ES-I3 (cell line): ENCODE measurements around the gene SYT14.
"Not testable (repeated sequence)": the region's sequence is repeated elsewhere in the genome, so short reads cannot be mapped to it uniquely, and the experiment has no call there.

Experiments used
- H3K36me3 ChIP-seq: 2 replicates; pipeline ENCODE4 v1.6.1; 2013; ENCODE audit warnings: mild to moderate bottlenecking, low read length, control low read depth, moderate library complexity; ENCODE audit not compliant: insufficient read depth
- H3K4me1 ChIP-seq: 2 replicates; pipeline ENCODE4 v1.6.1; 2013; ENCODE audit warnings: mild to moderate bottlenecking, control low read depth, low read length; ENCODE audit not compliant: insufficient read depth
- H3K9ac ChIP-seq: 2 replicates; pipeline ENCODE4 v1.6.1; 2013; ENCODE audit warnings: low read depth, mild to moderate bottlenecking, low read length, moderate library complexity
- H3K9me3 ChIP-seq: 2 replicates; pipeline ENCODE4 v1.6.1; 2013; ENCODE audit warnings: mild to moderate bottlenecking, low read length, moderate library complexity; ENCODE audit not compliant: control insufficient read depth, insufficient read depth

The SYT14 gene

DNA sequence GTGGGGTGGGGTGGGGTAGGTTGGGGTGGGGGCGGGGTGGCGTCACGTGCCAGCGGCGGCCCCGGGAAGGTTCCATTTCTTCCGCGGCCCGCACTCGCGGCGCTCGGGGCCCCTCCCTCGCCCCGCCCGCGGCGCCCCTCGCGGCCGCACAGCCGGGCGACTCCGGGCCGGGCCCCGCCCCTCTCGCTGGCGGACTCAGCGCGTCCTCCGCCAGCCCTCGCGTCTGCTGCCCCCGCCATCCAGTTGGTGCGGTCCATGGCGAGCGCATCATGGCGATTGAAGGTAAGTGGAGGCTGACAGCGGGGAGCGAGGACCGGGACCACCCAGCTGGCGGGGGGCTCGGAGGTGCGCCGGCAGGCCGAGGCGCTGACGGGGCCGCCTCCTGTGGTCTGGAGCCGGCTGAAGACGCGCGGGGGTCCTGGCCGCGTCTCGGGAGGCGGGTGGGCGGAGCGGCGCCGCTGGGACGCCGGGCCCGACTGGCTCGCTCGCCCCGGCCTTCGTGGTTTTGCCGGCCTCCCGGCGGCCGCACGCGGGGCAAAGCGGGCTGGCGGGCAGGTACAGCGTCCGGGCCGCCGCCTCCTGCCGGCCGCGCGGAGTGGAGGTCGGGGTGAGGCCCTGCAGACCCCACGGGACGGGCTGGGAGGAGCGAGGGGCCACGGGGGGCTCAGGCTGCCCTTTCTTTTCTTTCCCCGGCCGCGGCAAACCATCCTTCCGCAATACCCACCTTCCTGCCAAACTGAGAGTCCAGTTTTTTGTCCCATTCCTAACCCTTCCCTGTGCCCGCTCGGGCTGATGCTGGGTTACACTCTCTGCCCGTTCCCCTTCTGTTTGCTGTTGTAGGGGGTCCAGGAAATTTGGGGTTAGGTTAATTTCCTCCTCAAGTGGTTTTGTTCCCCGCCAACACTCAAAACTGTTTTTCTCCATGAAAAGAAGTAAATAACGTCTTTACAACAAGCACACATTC lies at the start of gene SYT14:
Gene SYT14, plus strand, starts transcription at position 222 of the 964 bp plus-strand sequence. Its CDS starts 48 bp downstream, at position 270.
- Histone ChIP-seq H3K36me3 (no peaks in the 10 kb centered on the region), H3K9me3 (no peaks in the 10 kb centered on the region), H3K9ac (peak within 1 kb of the TSS; percentile 70), H3K4me1 (peaks cover 6% of the 10 kb centered on the region; the same call in 1 of the 2 replicates)

DNA sequence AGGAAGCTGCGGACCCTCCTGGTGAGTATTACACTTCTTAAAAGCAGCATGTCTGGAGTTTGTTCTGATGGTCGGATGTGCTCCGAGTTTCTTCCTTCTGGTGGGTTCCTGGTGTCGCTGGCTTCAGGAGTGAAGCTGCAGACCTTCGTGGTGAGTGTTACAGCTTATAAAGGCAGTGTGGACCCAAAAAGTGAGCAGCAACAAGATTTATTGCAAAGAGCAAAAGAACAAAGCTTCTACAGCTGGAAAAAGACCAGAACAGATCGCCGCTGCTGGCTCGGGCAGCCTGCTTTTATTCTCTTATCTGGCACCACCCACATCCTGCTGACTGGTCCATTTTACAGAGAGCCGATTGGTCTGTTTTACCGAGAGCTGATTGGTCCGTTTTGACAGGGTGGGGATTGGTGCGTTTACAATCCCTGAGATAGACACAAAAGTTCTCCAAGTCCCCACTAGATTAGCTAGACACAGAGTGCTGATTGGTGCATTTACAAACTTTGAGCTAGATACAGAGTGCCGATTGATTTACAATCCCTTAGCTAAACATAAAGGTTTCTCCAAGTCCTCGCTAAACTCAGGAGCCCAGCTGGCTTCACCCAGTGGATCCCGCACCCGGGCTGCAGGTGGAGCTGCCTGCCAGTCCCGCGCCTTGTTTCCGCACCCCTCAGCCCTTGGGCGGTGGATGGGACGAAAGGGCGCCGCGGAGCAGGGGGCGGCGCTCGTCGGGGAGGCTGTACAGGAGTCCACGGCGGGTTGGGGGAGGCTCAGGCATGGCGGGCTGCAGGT lies 49.5 kb upstream of the SYT14 start:
- peaks cover 21% of the 10 kb centered on the region for H3K4me1 ChIP-seq
- H3K9me3 ChIP-seq, H3K9ac ChIP-seq, H3K36me3 ChIP-seq: not testable (repeated sequence)

DNA sequence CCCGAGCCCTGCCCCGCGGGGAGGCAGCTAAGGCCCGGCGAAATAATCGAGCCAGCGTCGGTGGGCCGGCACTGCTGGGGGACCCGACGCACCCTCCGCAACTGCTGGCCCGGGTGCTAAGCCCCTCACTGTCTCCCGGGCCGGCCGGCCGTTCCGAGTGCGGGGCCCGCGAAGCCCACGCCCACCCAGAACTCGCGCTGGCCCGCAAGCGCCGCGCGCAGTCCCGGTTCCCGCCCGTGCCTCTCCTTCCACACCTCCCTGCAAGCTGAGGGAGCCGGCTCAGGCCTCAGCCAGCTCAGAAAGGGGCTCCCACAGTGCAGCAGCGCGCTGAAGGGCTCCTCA lies 49.0 kb upstream of the SYT14 start:
- H3K9me3 ChIP-seq, result no peaks in the 10 kb centered on the region
- peaks cover 16% of the 10 kb centered on the region for H3K4me1 ChIP-seq

DNA sequence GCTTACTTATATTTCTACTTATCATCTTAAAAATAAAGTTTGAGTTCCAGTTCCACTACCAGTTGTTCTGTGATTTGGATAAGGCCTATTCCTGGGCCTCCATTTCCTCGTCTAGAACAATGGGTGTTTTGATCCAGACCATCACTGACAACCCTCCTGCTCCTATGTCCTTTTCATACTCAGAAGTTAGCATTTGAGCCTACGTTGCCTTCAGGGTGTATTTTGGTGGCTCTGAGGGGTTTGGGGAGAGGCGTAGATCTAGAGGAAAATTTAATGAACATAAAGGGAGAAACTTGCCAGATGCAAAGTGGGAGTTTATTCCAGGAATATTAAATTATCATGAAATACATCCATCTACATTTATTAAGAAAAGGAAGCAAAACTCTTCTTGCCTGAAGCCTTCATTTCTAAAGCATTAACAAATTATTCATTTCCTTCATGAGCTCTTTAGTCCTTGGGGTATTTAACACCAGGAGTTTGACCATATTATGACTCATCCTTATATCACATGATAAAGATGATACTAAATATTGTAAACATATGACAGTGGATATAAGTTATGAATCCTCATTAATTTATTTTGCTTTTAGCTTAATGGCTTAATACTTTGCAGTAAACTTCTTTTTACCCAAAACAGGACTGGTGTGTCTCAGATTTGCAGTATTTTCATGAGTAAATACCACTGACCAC lies 47.2 kb upstream of the SYT14 start:
- Histone ChIP-seq H3K9me3 (no peaks in the 10 kb centered on the region), H3K36me3 (no peaks in the 10 kb centered on the region), H3K9ac (no peak overlapping the region), H3K4me1 (peaks cover under 1% of the 10 kb centered on the region)

More for the DNA sequence above, 49.0 kb upstream of the SYT14 start:
- no peak overlapping the region for H3K9ac ChIP-seq
- H3K36me3 ChIP-seq, result no peaks in the 10 kb centered on the region

DNA sequence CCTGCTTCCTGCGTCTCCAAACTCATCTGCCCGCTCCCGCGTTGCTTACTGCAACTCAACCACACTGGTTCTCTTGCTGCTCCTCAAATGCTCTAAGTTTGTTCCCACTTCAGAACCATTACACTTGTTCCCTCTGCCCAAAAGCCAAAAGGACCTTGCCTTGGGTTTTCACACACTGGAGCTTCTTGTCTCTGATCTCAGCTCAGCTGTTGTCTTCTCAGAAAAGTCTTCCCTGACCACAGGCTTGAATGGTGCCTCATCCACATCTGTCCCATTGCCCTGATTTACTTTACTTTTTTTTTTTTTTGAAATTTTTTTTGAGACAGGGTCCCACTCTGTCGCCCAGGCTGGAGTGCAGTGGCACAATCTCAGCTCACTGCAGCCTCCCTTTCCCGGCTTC lies 44.3 kb upstream of the SYT14 start:
- no peaks in the 10 kb centered on the region for H3K36me3 ChIP-seq
- no peak overlapping the region for H3K9ac ChIP-seq
- H3K4me1 ChIP-seq, result 0 out of 2 replicates have a peak, but pooled peaks cover 3% of the 10 kb centered on the region
- no peaks in the 10 kb centered on the region for H3K9me3 ChIP-seq

DNA sequence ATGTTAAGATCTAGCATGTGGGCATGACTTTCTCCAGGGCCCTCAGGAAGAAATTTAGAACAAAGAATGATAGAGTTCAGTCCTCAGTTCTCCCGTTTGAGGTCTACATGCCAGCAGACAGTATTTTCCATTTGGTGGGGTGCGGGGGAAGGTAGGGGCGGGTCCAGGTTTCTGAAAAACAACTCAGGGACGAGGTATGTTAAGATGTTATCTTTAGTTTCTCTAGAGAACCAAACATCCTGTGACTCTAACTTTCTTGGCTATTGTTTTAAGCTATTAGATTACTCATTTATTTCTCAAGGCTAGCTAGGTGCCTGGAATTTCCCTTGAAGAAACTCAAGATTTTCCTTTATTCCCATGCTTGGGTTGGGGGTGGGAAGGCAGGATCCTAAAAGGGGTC lies 42.3 kb upstream of the SYT14 start:
- H3K9ac ChIP-seq, result no peak overlapping the region
- H3K4me1 ChIP-seq, result 0 out of 2 replicates have a peak, but pooled peaks cover 3% of the 10 kb centered on the region
- no peaks in the 10 kb centered on the region for H3K9me3 ChIP-seq
- no peaks in the 10 kb centered on the region for H3K36me3 ChIP-seq

DNA sequence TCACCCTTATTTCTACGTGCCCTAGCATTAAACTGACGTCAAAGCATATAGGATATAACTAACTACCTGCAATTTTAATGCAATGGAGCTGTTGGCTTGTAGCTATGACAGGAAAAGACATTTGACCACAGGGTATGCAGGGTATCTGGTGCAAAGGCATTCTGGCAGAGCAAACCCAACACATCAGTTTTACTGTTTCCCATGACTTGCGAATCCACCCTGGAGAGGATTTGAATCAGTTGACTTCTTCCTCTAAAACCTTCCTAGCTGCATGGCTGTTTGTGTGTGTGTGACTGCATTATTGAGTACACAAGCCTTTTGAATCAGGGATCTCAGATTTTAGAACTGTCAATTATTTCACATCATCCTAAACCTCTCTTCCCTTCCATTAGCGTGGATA lies 41.7 kb upstream of the SYT14 start:
- 0 out of 2 replicates have a peak, but pooled peaks cover 3% of the 10 kb centered on the region for H3K4me1 ChIP-seq
- no peak overlapping the region for H3K9ac ChIP-seq
- H3K36me3 ChIP-seq, result no peaks in the 10 kb centered on the region
- H3K9me3 ChIP-seq, result no peaks in the 10 kb centered on the region

DNA sequence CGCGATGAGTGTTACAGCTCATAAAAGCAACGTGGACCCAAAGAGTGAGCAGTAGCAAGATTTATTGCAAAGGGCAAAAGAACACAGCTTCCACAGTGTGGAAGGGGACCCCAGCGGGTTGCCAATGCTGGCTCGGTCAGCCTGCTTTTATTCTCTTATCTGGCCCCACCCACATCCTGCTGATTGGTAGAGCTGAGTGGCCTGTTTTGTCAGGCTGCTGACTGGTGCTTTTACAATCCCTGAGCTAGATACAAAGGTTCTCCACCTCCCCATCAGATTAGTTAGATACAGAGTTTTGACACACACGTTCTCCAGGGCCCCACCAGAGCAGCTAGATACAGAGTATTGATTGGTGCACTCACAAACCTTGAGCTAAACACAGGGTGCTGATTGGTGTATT lies 39.7 kb upstream of the SYT14 start:
- not testable (repeated sequence) for H3K4me1 ChIP-seq, H3K9me3 ChIP-seq, H3K36me3 ChIP-seq, H3K9ac ChIP-seq

DNA sequence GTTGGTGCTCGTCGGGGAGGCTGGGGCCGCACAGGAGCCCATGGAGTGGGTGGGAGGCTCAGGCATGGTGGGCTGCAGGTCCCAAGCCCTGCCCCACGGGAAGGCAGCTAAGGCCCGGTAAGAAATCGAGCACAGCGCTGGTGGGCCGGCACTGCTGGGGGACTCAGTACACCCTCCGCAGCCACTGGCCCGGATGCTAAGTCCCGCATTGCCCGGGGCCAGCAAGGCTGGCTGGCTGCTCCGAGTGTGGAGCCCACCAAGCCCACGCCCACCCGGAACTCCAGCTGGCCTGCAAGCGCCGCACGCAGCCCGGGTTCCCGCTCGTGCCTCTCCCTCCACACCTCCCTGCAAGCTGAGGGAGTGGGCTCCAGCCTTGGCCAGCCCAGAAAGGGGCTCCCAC lies 39.2 kb upstream of the SYT14 start:
- H3K4me1 ChIP-seq, H3K9ac ChIP-seq, H3K9me3 ChIP-seq, H3K36me3 ChIP-seq: not testable (repeated sequence)

DNA sequence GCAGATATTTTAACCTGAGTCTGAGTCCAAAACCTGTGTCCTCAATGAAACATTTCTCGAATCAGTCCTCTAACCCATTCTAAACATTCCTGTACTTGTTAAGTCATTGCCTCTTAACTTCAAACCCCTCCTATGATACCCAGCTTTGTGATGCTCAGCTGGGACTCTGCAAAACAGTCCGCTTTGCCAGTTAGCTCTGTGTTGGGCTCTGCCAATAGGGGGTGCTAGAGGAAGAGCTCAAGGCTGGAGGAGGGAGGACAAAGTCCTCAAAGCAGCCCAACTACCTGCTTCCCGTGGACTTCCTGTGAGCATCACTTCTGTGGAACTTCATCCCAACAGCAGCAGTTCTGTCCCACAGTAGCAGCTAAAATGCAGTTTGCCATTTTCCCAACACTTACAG lies 38.1 kb upstream of the SYT14 start:
- Histone ChIP-seq H3K9me3 (no peaks in the 10 kb centered on the region), H3K4me1 (0 out of 2 replicates have a peak, but pooled peaks cover 3% of the 10 kb centered on the region), H3K36me3 (no peaks in the 10 kb centered on the region), H3K9ac (no peak overlapping the region)

DNA sequence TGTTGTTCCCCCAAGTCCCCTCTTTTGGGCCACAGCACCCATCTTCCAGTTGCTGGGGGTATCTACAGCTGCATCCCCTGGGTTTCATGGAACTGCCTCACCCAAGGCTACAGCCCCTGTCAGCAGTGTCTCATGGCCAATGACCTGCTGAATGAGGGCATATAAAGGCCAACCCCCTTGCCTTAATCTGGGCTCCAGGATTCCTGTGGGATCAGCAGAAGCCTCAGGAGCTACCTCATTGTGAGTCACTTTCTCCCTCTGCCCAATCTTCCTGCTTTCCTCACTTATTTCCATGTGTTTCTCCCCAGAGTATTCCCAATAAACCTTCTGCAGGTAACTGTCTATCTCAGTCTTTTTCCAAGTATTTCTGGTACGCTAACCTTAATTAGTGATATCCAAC lies 37.3 kb upstream of the SYT14 start:
- no peaks in the 10 kb centered on the region for H3K36me3 ChIP-seq
- H3K9me3 ChIP-seq, result no peaks in the 10 kb centered on the region
- no peak overlapping the region for H3K9ac ChIP-seq
- H3K4me1 ChIP-seq, result 0 out of 2 replicates have a peak, but pooled peaks cover 3% of the 10 kb centered on the region

DNA sequence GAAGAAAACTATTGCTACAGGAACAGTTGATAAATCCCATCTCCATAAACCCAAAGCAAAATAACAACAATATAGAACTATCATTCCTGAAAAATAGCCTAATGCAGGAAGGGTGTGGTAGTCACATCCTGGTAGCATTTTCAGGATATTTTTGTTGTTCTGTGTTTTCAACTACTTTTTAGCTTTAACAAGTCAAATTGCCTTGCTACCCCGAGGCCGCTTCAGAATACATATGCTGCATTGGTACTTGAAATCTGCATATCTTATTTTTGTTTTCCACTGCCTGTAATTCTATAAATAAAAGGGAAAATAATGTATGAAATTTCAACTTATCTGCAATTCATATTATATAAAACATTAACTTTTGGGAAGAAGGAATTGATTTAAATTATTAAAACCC lies 36.8 kb upstream of the SYT14 start:
- no peaks in the 10 kb centered on the region for H3K36me3 ChIP-seq
- no peak overlapping the region for H3K9ac ChIP-seq
- no peaks in the 10 kb centered on the region for H3K9me3 ChIP-seq
- H3K4me1 ChIP-seq, result no peaks in the 10 kb centered on the region

DNA sequence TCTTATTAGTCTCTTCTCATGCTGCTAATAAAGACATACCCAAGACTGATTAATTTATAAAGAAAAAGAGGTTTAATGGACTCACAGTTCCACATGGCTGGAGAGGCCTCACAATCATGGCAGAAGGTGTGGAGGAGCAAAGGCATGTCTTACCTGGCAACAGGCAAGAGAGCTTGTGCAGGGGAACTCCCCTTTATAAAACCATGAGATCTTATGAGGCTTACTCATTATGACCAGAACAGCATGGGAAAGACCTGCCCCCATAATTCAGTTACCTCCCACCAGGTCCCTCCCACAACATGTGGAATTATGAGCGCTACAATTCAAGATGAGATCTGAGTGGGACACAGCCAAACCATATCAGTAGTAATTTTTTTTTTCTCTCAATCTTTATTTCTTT lies 33.2 kb upstream of the SYT14 start:
- not testable (repeated sequence) for H3K36me3 ChIP-seq, H3K9ac ChIP-seq, H3K9me3 ChIP-seq, H3K4me1 ChIP-seq

DNA sequence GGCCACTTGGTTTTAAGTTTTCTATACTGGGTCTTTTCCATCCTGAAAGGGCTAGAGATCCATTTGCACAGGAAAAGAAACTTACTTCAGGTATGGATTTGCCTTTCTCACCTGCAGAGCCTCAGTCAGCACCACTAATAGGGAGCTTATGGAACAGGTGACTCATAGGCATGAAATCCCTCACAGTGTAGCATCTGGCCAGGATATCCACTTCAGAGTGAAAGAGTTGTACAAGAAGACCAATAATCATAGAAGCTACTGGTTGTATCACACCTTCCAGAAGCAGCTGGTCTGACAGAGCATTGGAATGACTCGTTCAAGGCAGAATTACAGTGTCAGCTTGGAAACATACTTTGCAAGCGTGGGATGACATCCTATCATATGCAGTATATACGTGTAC lies 26.3 kb upstream of the SYT14 start:
- Histone ChIP-seq H3K9me3 (no peaks in the 10 kb centered on the region), H3K4me1 (no peaks in the 10 kb centered on the region), H3K9ac (no peak overlapping the region), H3K36me3 (no peaks in the 10 kb centered on the region)
